ENCODE results near the gene ABCC3.

Gene ABCC3

DNA sequence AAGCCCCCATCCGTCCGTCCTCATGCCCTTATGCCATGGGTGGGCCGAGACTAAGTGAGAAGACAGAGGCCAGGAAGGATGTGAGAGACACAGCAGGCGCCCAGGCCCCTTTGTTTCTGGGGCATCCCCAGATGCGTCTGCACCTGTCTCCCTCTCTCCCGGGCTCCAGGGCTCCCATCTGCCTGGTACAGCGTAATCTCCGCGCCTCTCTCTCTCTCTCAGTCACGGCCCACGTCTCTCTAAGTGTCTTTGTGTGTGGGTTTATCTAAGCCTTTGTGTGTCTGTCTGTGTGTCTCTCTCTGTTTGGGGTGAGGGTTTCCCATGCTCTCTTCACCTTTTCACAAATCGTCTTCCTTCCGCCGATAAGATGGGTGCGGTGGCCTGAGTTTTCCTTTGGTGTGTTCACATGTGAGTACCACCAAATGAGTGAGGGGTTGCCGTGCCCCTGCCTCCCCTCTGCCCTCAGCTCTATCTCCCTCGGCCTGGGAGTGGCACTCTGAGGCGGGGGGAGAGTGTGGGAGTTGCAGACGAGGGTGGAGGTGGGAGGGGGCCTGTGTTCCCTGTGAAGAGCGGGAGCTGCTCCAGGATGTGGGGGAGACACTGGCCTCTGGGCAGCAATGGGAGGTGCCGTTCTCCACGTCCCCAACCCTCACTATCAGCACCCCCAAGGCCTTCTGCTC, 25.8 kb upstream of the ABCC3 start:
- DNase-seq: peak; percentile 91

GRCh38 chr17:50609380-50610074, 25.2 kb upstream of the ABCC3 start:
- DNase-seq: peak; percentile 79

- no peak for DNase-seq
Observed at GRCh38 chr17:50611634-50612033, 23.0 kb upstream of the ABCC3 start.

- no peak for DNase-seq
Observed at GRCh38 chr17:50612281-50612680, 22.4 kb upstream of the ABCC3 start.

- DNase-seq: peak; percentile 80
Observed at GRCh38 chr17:50613007-50613992, 21.4 kb upstream of the ABCC3 start.

DNA sequence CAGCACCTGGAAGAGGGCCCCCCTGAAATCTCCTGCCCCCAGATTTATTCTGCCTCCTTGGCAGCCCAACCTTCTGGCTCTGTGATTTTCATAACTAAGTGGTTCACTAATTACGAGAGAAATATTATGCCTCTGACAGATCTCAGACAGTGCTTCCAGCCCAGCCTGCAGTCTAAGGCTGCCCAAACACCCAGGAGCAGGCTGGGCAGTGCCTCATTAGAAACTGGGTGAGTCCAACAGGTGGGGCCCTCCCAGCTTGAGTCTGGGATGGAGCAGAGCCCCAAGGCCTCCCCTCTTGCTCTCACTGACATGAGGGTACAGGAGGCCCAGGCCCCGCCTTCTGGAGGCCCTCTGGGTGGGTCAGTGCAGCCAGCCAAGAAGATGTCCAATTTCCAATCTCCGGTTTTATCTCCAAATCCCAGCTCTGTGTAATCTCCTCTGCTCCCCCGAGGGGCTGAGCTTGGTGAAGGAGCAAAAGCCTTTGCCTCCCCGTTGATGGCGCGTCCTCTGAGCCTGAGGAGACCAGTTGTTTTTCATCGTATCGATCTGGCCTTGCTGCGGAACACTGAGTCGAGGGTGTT, 20.1 kb upstream of the ABCC3 start:
- DNase-seq: peak; percentile 79

DNA sequence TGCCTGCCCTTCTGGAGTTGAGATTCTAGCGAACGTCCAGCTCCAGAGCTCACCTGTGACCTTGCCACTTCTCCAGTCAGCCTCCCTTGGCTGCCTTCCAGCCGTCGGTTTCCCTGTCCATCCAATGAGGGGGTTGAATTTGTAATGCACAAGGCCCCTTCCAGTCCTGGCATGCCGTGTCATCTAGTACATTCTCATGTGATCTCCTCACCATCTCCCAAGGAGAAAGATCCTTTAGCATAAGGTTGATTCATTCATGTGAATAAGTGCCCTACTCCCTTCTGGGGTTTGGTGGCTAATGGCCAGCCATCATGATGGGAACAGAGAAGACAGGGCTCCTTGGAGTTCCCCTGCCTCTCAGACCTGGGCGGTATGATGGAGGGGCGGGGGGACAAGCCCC, 18.9 kb upstream of the ABCC3 start:
- DNase-seq: no peak

- no peak for DNase-seq
Observed at GRCh38 chr17:50618300-50618699, 16.4 kb upstream of the ABCC3 start.

- no peak for DNase-seq
Observed at GRCh38 chr17:50618941-50619340, 15.7 kb upstream of the ABCC3 start.

GRCh38 chr17:50619489-50619888, 15.2 kb upstream of the ABCC3 start:
- no peak for DNase-seq

GRCh38 chr17:50620237-50620636, 14.4 kb upstream of the ABCC3 start:
- DNase-seq: peak; percentile 70

GRCh38 chr17:50620858-50621257, 13.8 kb upstream of the ABCC3 start:
- peak; percentile 46 for DNase-seq

- no peak for DNase-seq
Observed at GRCh38 chr17:50621574-50622031, 13.1 kb upstream of the ABCC3 start.

GRCh38 chr17:50624321-50624934, 10.3 kb upstream of the ABCC3 start:
- no peak for DNase-seq

GRCh38 chr17:50625032-50625871, 9.4 kb upstream of the ABCC3 start:
- DNase-seq: no peak

DNA sequence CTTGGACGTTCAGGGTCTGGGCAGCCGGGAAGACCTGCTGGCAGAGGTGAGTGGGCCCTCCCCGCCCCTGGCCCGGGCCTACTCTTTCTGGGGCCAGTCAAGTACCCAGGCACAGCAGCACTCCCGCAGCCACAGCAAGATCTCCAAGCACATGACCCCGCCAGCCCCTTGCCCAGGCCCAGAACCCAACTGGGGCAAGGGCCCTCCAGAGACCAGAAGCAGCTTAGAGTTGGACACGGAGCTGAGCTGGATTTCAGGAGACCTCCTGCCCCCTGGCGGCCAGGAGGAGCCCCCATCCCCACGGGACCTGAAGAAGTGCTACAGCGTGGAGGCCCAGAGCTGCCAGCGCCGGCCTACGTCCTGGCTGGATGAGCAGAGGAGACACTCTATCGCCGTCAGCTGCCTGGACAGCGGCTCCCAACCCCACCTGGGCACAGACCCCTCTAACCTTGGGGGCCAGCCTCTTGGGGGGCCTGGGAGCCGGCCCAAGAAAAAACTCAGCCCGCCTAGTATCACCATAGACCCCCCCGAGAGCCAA, 8.6 kb upstream of the ABCC3 start:
- peak; percentile 94 for DNase-seq

- DNase-seq: no peak
Observed at GRCh38 chr17:50627036-50627781, 7.5 kb upstream of the ABCC3 start.

DNA sequence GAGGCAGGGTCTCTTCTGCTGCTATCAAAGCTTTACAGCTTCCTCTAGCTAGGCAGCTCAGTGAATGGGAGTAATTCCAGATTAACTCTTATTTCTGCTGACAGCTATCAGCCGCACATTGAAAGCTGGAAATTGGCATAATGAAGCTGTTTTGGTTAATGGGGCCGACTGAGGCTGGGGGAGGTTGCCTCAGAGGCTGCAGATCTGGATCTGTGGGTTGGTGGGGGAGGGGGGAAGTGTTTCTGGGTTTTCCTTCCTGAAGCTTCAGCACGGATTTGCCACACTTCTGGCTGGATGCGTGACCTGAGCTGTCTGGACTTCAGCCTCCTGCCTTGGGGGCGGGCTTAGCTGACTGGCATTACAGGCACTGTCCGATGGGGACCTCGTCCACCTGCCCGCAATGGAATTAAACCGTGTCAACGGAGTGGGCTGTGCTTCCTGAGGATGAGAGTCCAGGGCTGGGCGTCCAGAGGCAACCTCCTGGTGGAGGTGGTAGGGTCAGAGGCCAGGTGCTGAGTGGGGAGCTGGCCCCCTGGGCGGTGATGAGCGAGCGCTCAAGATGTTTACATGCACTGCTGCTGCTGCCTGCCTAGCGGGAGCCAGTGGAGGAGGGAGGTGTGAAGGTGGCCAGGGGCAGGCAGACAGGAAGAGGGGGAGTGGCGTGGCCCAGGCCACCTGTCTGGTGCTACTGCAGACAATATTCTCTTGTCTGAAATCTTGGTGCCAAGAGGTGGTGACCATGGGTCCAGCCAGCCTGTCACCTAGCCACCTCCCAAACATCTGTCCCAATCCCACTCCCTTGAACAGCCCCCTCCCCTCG, 6.7 kb upstream of the ABCC3 start:
- peak; percentile 54 for DNase-seq

GRCh38 chr17:50629902-50630301, 4.8 kb upstream of the ABCC3 start:
- no peak for DNase-seq

All from NCI-H82 (cell line).